Measurements from ENCODE around the gene PTGER3.
"Not testable (repeated sequence)": the region's sequence is repeated elsewhere in the genome, so short reads cannot be mapped to it uniquely, and the experiment has no call there.

Gene PTGER3

GRCh38 chr1:71014178-71014579, 33.4 kb downstream of the PTGER3 start:
- no peak for DNase-seq (ENCODE audit: low read depth, low spot score)

GRCh38 chr1:71002709-71003475, 44.7 kb downstream of the PTGER3 start:
- DNase-seq (ENCODE audit: low read depth, low spot score) = no peak

- no peak for DNase-seq (ENCODE audit: low read depth, low spot score)
Measured at GRCh38 chr1:71001624-71002023, 46.0 kb downstream of the PTGER3 start.

GRCh38 chr1:70997793-70998192, 49.8 kb downstream of the PTGER3 start:
- no peak for DNase-seq (ENCODE audit: low read depth, low spot score)

GRCh38 chr1:70994753-70995268, 52.8 kb downstream of the PTGER3 start:
- no peak for DNase-seq (ENCODE audit: low read depth, low spot score)

GRCh38 chr1:70993798-70994197, 53.8 kb downstream of the PTGER3 start:
- no peak for DNase-seq (ENCODE audit: low read depth, low spot score)

GRCh38 chr1:70992521-70992920, 55.1 kb downstream of the PTGER3 start:
- DNase-seq (ENCODE audit: low read depth, low spot score) = no peak

GRCh38 chr1:70990469-70991253, 57.0 kb downstream of the PTGER3 start:
- DNase-seq (ENCODE audit: low read depth, low spot score) = no peak

- no peak for DNase-seq (ENCODE audit: low read depth, low spot score)
Measured at GRCh38 chr1:70987497-70987896, 60.1 kb downstream of the PTGER3 start.

- not testable (repeated sequence) for DNase-seq (ENCODE audit: low read depth, low spot score)
Measured at GRCh38 chr1:70985776-70986225, 61.8 kb downstream of the PTGER3 start.

GRCh38 chr1:70985278-70985677, 62.3 kb downstream of the PTGER3 start:
- not testable (repeated sequence) for DNase-seq (ENCODE audit: low read depth, low spot score)

- DNase-seq (ENCODE audit: low read depth, low spot score) = no peak
Measured at GRCh38 chr1:70980361-70980760, 67.3 kb downstream of the PTGER3 start.

- no peak for DNase-seq (ENCODE audit: low read depth, low spot score)
Measured at GRCh38 chr1:70979881-70980280, 67.7 kb downstream of the PTGER3 start.

- DNase-seq (ENCODE audit: low read depth, low spot score) = no peak
Measured at GRCh38 chr1:70979313-70979712, 68.3 kb downstream of the PTGER3 start.

- no peak for DNase-seq (ENCODE audit: low read depth, low spot score)
Measured at GRCh38 chr1:70978623-70979022, 69.0 kb downstream of the PTGER3 start.

- DNase-seq (ENCODE audit: low read depth, low spot score) = no peak
Measured at GRCh38 chr1:70977575-70977974, 70.0 kb downstream of the PTGER3 start.

- DNase-seq (ENCODE audit: low read depth, low spot score) = no peak
Measured at GRCh38 chr1:70977041-70977440, 70.6 kb downstream of the PTGER3 start.

- DNase-seq (ENCODE audit: low read depth, low spot score) = no peak
Measured at GRCh38 chr1:70973754-70974153, 73.9 kb downstream of the PTGER3 start.

- DNase-seq (ENCODE audit: low read depth, low spot score) = no peak
Measured at GRCh38 chr1:70970407-70970806, 77.2 kb downstream of the PTGER3 start.

- no peak for DNase-seq (ENCODE audit: low read depth, low spot score)
Measured at GRCh38 chr1:70966018-70966638, 81.5 kb downstream of the PTGER3 start.

- no peak for DNase-seq (ENCODE audit: low read depth, low spot score)
Measured at GRCh38 chr1:70963374-70963773, 84.2 kb downstream of the PTGER3 start.

GRCh38 chr1:70961374-70961975, 86.1 kb downstream of the PTGER3 start:
- DNase-seq (ENCODE audit: low read depth, low spot score) = no peak
